Thyroid gland (tissue), 4 donors: ENCODE data around the gene SCYGR2.

Source experiments
- CTCF ChIP-seq, 6 experiments: fragments of 200-600 bp in 3 of 6; fragments of 450-650 bp in 3 of 6; sonication (generic) in 3 of 6; IDR thresholded peaks; one replicate each; pipeline ENCODE4 v1.5.1; 2016 to 2019; ENCODE audit warnings: antibody characterized with exemption in 6 of 6, mild to moderate bottlenecking in 2 of 6, inconsistent platforms in 1 of 6, moderate library complexity in 1 of 6
- POLR2A ChIP-seq, 2 donors: fragments of 450-650 bp; IDR thresholded peaks; one replicate each; pipeline ENCODE4 v1.6.1; 2017; ENCODE audit warnings: antibody characterized with exemption in 2 of 2, mild to moderate bottlenecking in 2 of 2, moderate library complexity in 1 of 2

GRCh38 chr2:227613272-227613660 lies 14.6 kb downstream of the SCYGR2 start:
- TF ChIP-seq CTCF (IDR thresholded peaks at IDR 0.05), result no peak
- no peak for TF ChIP-seq POLR2A (IDR thresholded peaks at IDR 0.05)
